SKM-1 (cell line): Measurements from ENCODE around the gene SFN.
"Not testable (repeated sequence)": the region's sequence is repeated elsewhere in the genome, so short reads cannot be mapped to it uniquely, and the experiment has no call there.

Experiments
- DNase-seq: peaks from one replicate; lab custom pipeline; 2025; ENCODE audit not compliant: unreplicated experiment; lab: John Stamatoyannopoulos, UW

Gene SFN

GRCh38 chr1:26862781-26863684 is at the start of gene SFN:
TSS of gene SFN (plus strand) at chr1:26863149. CDS start at chr1:26863213, 64 bp downstream.
- no peak for DNase-seq

GRCh38 chr1:26814377-26814776 is 48.6 kb upstream of the SFN start:
- DNase-seq = no peak

DNA sequence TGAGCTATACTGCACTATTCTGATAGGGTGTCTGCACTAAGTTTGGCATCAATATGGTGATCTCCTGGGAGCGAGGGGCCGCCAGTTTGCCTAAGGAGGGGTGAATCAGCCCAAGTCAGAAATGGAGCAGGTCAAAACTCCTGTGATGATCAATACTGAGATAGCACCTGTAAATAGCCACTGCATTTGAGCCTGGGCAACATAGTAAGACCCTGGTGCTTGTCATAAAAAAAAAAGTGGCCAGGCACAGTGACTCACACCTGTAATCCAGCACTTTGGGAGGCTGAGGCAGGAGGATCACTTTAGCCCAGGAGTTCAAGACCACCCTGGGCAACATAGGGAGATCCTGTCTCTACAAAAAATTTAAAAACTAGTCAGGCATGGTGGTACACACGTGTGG is 48.1 kb upstream of the SFN start:
- no peak for DNase-seq

DNA sequence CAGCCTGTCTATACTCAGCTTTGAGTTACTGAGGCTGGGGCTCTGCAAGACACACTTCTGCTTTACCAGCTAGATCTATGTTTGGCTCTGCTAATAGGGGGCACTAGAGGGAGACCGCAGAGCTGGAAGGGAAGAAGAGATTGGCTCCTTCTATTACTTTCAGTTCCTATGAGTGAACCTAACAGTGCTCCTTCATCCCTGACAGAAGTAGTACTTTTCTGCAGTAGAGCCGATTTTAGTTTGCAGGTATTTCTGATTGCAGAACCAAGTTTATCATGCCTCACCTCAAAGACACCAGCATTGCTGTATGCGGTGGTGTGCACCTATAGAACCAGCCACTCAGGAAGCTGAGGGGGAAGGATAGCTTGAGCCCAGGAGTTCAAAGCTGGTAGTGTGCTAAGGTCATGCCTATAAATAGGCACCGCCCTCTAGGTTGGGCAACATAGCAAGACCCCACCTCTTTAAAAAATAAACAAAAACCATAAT is 42.1 kb upstream of the SFN start:
- peak; percentile 95 for DNase-seq

- DNase-seq = no peak
Observed at GRCh38 chr1:26822737-26823395, 40.1 kb upstream of the SFN start.

DNA sequence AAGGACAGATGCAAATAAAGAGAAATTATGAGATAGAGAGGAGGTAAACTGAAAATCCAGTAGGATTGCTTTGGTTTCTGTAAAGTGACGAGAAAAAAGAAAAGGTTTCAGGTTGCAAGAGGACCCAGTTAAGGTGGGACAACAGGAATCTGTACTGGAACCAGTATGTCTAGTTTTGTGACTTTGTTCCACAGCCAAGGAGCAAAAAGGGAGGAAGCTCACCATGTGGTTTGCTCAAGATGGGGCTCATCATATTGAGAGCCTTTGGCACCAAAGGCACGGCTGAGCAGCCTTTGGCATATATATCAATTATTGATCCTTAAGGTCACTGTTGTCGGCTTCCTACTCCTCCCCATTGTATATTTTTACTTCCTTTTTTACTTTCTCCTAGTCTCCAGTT is 38.2 kb upstream of the SFN start:
- no peak for DNase-seq

GRCh38 chr1:26826261-26827105 is 36.5 kb upstream of the SFN start, which contains the start of gene ZDHHC18:
TSS of gene ZDHHC18 (plus strand) at chr1:26826688. CDS start at chr1:26826805, 117 bp downstream.
- DNase-seq = peak; percentile 21

GRCh38 chr1:26827106-26827604 is 35.8 kb upstream of the SFN start:
- DNase-seq = no peak

GRCh38 chr1:26827663-26828062 is 35.3 kb upstream of the SFN start:
- no peak for DNase-seq

- peak; percentile 23 for DNase-seq
Observed at GRCh38 chr1:26828411-26828991, 34.4 kb upstream of the SFN start.

DNA sequence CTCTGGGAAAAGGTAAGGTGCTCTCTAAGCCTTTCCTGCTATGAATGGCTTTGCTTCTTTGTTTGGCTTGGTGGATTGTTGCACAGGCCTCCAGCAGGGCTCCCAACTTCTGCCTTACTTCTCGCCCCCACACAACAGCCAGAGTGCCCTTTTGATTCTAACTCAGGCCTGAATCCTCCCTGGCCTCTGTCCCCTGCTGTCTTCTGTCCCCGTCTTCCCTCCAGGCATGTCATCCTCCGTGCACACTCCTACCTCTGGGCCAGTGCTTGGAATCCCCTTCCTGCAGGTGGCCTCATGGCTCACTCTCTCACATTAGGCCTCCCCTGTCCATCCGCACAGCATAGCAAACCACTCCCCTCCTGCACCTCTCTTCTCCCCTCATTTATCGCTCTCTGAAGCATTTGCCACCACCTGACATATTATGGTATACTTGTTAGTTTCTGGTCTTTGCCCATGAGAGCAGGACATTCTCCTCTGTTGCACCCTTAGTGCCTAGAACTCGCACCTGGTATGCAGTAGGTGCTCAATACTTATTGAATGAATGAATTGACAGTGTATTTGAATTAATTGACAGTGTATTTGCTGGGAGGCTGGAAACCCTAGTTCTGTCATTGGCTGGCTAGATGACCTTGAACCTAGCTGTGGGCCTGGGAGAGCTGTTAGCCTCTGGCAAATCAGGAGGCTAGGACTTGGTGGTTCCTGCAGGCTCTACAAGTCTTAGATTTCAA is 33.6 kb upstream of the SFN start:
- no peak for DNase-seq

- DNase-seq = no peak
Observed at GRCh38 chr1:26831059-26831458, 31.9 kb upstream of the SFN start.

DNA sequence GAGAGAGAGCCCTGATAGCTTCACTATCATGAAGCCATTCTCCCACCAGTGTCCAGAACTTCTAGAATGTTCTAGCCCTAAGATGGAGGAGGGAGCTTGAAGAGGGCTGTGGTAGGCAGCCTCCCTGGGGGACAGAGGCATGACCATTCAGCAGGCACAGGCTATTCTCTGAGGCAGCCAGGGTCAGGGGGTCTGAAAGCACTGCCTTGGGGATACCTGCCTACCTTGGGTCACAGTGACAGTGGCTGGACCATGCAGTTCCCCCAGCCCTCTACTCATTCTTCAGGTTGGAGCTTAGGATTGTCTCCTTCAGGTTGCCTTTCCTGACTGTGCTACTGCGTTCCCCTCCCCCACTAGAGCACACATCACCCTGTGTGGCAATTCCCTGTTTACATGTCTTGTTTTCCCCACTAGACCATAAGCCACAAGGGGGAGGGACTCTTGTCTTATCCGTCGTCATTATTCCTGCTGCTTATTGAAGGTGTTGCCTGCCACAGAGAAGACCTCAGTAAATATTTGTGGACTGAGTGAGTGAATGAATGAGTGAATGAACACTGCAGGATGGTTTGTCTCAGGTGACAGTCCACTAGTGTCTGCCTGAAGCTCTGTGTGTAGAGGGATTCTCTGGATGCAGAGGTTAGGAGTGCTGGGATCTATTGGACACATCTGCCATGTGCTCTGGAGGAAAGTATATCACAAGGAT is 31.3 kb upstream of the SFN start:
- DNase-seq = no peak

- no peak for DNase-seq
Observed at GRCh38 chr1:26832249-26832960, 30.5 kb upstream of the SFN start.

DNA sequence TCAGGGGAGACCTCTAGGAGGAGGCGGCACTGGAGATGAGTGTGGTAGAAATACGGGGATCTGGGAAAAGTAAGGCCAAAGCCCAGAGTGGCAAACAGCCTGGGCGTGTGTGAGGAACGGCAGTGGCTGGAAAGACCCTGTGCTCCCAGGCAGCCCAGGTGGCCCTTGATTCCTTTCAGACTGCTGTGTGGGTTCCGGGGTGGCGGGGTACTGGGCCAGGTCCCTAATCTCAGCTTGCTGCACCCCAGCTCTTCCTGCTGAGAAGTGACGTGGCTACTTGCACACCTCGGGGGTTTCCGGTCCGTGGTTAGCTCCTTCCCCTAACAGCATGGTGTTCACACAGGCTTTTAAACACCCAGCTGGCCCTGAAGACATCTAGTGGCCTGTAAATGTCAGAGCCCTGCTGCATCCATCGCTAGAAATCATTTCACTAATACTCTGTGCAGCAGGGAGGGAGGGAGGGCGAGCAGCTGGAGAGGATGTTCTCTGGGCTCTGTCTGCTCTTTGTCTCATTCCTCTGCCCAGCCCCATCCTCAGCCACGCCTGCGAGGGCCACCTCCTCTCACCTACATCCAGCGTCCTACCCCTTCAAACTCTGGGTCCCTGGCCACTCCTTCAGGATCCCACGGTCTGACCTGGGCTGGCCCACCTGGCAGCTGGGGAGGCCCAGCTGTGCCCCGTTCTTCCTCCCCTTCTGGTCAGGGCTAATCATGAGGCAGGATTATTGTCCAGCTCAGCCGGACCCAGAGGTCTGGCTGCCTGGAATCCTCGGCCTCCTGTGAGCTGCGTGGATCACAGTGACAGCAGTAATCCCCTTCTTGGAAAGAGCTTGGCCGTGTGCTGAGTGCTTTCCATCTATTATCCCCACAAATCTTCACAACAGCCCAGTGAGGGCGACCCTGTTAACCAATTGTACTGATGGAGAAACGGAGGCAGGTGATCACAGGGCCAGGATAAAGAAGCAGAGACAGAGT is 29.2 kb upstream of the SFN start:
- no peak for DNase-seq

DNA sequence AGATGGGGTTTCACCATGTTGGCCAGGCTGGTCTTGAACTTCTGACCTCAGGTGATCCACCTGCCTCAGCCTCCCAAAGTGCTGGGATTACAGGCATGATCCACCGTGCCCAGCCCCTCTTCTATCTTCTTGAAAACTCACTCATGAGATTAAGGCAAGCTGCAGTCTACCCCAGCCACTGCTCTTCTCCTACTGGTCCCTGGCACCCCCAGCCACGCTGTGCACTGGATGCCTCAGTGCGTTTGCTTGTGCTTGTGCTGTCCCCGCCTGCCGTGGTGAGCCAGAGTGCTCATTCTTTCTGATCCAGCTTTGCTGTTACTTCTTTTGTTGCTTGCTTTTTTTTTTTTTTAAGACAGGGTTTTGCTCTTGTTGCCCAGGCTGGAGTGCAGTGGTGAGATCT is 25.3 kb upstream of the SFN start:
- DNase-seq = not testable (repeated sequence)

GRCh38 chr1:26838474-26839338 is 24.2 kb upstream of the SFN start:
- no peak for DNase-seq
